ENCODE results near the gene RCAN1. TPM values are rescaled to one million over a fixed set of nuclear protein-coding genes. Genes with fewer than 3 reads are reported as not detected.

The RCAN1 gene
- total RNA-seq, 2 donors from 2014 or later, result 59.6 to 180 TPM

DNA sequence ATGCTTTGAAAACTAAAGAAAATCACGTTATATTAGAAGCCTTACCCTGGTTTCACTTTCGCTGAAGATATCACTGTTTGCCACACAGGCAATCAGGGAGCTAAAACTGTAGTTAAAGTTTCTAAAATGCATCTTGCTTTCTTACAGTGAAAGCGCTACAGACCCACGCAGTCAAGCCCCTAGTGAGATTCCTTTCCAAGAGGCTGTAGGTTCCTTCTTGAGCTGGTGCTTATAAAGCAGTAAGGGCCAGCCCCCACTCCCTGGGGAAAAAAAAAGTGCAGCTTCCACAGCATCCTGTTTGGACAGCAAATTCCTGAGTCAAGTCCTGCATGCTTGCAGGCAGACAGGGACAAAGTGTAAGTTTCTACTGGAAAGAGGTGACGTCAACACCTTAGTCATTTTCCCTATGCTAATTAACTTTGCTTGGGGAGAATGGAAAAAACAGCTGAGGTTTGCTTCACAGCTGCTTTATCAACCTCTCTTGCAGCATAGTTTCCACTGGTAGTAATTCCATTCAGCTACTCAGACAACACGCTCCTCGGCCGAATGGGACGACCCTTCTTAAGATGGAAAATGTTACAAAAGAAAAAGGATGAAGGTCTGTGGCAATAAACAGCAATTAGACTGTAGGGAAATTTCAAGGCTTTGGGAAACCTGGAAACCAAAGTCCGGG, 88.2 kb downstream of the RCAN1 start:
- intact Hi-C loops (cut with DNase I), result loop anchor here (1.0 to 5.0 kb wide), 2 partner anchors 25 to 56 kb away; no protein-coding TSS in a partner anchor
- DNase-seq (ENCODE audit: low spot score), result peak; percentile 91

DNA sequence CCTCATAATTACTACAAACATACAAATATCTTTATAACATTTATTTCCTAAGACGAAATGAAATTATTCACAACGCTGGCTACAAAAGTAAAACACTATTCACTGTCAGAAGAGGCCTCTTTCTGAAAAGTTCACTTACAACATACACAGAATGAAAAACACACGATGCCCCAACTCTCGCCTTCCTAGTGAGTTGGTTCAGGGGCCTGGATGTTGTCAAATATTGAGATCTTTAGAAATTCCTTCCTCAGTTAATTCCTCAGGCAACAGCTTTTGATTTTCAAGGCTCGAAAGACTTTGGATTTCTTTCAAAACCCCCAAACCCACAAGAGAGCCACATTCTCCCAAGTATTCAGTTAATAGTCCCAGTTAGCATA, 88.7 kb downstream of the RCAN1 start:
- DNase-seq (ENCODE audit: low spot score), result no peak
- intact Hi-C loops (cut with DNase I), result loop anchor here in 1 of 2 donors (5.0 kb wide), 1 partner anchor 56 kb away; no protein-coding TSS in a partner anchor

DNA sequence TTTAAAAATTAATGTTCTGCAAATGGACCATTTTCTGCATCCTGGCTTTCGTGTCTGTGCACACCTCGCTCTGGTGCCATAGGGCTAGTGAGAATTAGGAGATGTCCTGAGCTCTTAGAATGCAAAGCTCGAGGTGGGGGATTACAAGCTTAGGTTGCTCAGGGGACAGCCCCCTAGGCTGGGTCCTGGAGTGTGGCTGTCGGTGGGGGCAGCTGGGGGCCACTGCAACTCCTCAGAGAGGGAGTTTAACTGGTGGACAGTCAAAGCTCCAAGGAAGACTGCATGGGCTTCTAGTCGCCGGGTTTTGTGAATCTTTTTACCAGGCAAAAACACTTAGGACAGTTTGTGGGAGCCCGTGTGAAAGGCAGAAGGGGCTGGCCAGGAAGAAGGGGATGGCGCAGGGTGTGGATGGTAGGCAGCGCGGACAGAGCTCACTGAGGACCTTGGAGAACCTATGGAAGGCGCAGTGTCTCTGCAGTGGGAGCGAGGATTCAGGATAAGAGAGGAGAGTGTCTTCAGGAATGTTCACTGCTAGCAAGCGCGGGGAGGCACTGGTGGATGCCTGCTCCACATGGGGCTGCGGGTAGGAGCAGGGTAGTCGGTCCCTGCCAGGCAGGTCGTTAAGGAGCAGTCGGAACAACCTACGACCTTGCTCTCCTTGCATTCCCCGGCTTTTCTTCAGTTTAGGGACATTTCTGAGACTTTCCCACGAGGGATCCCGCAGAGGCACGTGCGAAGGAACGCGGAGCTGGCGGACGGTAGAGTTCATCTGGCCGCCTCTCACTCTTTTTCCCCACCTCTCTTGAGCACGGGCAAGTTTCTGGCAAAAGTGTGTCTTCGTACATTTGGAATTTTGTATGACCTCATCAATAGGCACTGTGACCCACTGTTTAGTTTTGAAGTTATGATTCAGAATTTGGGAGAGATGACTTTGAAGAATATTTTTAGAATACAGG, 90.0 kb downstream of the RCAN1 start:
- intact Hi-C loops (cut with DNase I), result loop anchor here in 1 of 2 donors (5.0 kb wide), 1 partner anchor 57 kb away; no protein-coding TSS in a partner anchor
- DNase-seq (ENCODE audit: low spot score), result no peak

DNA sequence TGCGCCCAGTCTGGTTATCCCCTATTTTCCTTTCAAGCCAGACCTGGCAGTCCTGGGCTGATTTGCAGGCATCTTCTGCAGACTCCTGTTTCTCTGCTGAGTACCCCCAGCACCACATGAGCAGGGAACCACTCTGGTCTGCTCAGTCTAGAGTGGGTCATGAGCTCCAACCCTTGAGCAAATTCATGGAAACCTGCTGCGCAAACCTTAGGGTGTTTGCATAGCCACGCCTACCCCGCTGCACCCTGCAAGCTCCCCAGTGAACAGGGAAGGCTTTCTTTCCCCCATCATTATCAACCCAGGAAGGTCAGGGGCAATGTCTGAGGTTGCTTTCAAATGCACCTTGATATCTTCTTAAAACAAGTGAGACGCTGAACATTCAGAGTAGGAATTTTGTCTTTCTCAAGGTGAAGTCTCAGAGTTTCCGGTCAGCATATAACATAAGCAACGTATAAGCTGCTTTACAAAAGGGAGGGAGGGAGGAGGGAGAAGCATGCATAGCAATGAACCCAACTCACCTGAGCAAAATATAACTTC, 91.8 kb downstream of the RCAN1 start:
- no peak for DNase-seq (ENCODE audit: low spot score)
- intact Hi-C loops (cut with DNase I), result no loop called here

DNA sequence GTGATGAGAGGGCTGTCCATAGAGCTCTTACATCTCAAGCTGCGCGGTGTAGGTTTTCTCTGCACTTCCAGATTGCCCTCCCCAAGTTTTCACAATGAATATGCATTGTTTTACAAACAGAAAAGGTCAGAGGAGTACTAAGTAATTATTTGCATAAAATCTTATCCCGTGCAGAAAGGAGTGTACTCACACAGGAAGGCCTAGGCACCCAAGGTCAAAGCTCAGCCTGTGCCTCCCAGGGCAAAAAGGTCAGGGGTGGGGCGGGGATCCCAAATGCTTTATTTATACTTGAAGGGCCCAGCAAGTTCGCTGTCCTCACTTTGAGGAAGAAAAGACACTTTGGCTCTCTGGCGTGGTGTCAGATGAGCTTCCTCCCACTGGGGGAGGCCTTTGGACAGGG, 92.6 kb downstream of the RCAN1 start:
- DNase-seq (ENCODE audit: low spot score), result no peak
- intact Hi-C loops (cut with DNase I), result no loop called here

DNA sequence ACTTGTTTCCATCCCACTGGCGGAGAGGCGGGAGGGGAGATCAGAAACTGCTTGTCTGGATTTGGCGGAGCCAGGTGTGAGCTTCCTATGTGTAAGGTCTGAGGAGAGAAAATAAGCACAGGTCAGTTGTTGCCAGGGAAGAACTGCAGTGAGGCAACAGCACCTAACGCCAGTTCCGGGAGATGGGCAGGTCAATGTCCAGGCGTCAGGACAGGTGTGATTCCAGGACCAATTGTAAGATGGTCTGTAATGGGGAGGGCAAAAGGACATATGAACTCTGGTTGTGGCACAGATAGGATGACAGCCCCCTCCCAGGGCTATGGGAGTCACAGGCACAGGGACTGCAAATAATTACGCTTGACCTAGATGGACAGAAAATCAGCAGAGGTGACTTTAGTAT, 93.4 kb downstream of the RCAN1 start:
- intact Hi-C loops (cut with DNase I), result no loop called here
- no peak for DNase-seq (ENCODE audit: low spot score)

DNA sequence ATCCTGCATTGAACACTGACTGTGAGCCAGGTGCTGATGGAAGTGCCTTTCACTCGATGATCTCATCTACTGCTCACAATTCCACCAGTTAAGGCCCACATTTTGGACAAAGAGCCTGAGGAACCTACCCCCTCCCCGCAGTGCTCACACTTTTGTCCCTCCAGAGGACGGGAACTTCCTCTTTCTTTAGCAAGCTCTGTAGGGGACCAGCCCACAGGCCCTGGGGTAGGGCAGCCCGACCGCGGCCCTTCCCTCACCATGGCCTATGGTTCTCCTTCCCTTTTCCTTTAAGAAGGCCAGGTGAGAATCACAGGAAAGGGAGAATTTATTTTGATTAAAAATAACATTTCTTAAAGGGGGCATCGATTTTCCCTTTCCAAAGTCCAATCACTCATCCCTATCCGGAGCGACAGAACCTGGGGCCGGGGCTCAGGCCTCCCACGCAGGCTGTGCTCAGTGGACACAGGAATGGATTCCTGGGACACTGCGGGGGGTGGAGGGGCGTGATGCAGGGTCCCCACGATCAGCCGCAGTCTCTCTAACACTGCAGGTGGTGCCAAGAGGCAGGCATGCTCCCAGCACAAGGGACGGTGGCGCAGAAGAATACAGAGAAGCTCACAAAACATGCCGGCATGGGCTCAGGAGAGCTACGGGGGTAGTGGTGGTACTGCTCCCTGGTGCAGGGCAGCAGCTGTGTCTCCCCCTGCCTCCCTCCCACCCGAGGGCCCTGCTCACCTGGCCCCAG, 94.0 kb downstream of the RCAN1 start:
- intact Hi-C loops (cut with DNase I), result no loop called here
- no peak for DNase-seq (ENCODE audit: low spot score)

DNA sequence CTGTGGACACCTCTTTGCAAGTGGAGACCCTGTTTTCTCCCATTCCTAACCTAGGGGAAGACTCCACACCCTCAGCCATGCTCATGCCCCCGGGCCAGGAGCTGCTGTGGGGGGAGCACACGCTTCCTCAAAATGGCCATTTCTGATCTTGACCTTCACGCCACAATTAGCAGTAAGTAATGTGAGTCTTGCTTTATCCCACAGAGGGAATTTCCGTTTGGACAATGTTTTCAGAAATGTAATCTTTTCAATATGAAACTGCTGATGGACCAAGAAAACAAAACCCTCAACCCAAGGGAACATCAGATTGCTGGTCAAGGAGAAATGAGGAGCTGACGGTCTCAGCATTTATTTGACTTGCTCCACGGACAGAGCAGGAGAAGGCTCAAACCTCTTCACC, 94.6 kb downstream of the RCAN1 start:
- intact Hi-C loops (cut with DNase I), result no loop called here

DNA sequence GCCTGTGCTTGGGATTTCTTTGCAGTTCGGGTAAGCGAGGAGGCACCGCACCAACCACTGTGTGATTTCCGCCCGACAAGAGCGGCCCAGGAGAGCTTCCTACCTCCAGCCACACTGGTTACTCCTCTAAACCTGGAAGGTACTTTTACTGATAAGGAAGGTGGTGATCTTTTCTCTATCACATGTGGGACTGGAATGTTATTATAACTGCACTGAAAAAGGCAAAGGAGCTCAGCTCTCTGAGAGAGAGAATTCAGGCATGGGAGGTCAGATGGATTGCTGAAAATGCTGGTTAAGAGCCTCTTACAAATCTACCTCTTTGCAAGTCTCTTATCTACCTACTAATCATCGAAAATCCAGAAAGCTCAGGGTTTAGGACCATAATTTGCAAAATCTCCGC, 95.2 kb downstream of the RCAN1 start:
- intact Hi-C loops (cut with DNase I), result no loop called here
- DNase-seq (ENCODE audit: low spot score), result no peak

More for the DNA sequence above, 94.6 kb downstream of the RCAN1 start:
- no peak for DNase-seq (ENCODE audit: low spot score)

DNA sequence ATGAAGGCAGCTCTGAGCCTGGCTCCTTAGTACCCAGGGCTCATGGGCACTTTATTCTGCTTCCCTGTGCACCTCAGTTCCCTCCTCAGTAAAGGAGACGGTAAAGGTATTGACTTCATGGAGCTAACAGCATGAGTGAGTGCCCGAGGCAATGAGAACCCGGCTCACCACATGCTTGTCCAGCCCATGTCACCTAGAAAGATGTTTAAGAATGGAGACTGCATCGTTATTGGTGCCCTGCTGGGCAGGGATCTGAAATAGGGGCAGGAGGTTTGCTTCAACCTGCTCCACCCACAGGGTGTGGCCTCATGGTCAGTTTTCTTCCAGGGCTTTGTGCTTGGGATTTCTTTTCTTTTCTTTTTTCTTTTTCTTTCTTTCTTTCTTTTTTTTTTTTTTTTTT, 95.9 kb downstream of the RCAN1 start:
- no peak for DNase-seq (ENCODE audit: low spot score)
- intact Hi-C loops (cut with DNase I), result no loop called here

DNA sequence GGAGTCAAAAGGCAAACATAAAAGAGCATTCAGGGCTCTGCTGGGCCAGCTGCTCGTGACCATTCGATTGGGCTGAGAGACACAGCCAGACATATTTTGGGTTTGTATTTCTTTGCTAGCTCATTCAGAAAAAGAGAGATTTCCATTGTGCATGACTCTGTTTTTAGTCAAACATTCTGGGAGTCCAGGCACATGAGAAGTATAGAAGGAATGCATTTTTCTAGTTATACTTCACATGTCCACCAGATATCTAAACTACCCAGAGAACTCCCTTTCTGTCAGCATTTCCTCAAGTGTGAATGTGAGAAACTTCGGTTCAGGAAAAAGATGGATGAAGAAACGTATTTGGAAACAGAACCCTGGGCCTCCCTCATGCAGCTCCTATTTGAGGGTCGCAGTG, 96.6 kb downstream of the RCAN1 start:
- DNase-seq (ENCODE audit: low spot score), result no peak
- intact Hi-C loops (cut with DNase I), result no loop called here

DNA sequence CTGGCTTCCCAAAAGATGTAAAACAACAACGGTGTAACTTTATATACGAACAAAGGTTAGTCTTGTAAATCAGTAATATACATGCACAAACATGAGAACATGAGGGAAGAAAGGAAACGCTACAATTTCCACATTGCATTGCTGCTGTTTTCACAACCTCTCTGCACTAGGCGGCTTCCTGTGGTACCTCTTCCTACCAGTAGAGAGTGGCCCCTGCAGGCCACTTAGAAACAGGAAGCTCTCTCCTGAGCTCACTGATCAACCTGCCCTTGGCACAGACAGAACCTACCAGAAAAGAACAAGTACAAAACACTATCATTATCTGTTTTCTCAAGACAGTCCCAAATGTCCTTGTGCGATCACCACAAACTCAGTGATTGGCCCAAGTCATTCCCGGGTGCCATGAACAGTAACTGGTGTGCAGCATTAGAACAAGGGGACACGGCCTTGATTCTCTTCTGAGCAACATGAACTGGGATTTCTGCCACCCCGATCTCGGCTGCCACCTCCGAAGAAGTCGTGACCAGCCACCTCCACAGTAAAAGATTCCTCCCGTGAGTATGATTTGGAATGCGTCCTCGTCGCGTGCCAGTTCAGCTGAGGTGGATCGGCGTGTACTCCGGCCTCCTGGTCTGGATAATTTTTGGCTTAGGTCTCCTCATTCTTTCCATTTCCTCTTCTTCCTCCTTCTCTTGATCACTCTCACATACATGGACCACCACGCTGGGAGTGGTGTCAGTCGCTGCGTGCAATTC, 97.2 kb downstream of the RCAN1 start:
- no peak for DNase-seq (ENCODE audit: low spot score)
- intact Hi-C loops (cut with DNase I), result no loop called here

DNA sequence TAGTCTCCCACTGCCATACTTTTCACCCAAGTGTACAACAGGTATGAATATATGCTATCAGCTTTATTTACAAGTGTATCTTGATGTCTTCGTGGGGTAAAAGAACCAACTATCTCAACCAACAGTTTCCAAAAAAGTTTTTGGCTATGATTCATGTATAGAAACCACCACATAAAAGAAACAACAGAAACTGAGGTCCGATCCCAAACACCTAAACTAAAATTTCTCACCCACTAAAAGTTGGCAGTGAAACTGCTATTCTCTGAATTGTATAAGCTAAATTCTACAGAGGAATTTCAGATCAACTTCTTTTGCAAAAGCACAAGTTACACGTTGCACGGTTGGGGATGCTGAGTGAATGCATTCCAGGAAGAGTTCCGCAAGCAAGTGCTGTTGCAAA, 97.9 kb downstream of the RCAN1 start:
- DNase-seq (ENCODE audit: low spot score), result no peak
- intact Hi-C loops (cut with DNase I), result no loop called here

DNA sequence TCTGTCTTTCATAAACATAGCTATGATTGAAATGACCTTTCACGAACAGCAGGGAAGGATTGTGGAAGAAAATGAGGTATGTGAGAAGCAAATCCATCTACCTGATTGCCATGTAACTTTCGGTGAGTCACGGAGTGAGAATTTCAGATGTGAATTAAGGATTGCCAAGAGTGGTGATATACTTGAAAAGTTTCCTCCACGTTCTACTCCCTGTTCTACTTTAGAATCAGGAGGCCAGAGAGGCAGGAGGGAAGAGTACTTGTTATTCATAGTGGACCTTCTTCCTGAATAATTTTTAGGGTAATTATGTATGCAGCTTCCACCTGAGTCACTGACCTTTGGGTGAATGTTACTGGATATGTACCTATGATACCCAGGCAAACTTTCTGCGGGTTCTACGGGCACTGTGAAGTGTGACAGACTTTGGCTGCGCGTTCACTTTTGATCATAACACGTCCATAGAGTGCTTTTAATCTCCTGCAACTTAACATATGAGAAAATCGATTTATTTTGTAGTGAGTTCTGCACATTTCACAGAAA, 100.3 kb downstream of the RCAN1 start:
- no peak for DNase-seq (ENCODE audit: low spot score)
- intact Hi-C loops (cut with DNase I), result no loop called here

DNA sequence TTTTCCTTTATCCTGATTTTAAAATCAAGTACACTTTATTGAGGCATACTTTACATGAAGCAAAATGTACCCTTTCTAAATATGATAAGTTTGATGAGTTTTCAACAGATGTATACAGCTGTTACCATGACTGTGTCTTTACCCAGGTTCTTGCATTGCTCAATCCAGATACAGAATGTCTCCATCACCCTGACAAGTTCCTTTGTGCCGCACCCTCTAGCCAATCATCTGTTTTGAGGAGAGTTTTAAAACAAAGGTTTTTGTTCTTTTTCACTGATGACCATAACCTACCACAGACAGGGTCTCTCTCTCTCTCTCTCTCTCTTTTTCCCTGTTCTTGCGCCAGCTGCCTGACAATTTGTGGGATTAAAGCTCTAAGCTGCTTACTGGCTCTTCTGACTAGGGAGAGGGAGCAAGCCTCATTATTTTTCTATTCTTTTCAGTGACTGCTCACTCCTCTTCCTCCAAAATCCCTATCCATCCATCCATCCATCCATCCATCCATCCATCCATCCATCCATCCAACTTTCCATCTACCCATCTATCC, 101.7 kb downstream of the RCAN1 start:
- intact Hi-C loops (cut with DNase I), result no loop called here
- no peak for DNase-seq (ENCODE audit: low spot score)

DNA sequence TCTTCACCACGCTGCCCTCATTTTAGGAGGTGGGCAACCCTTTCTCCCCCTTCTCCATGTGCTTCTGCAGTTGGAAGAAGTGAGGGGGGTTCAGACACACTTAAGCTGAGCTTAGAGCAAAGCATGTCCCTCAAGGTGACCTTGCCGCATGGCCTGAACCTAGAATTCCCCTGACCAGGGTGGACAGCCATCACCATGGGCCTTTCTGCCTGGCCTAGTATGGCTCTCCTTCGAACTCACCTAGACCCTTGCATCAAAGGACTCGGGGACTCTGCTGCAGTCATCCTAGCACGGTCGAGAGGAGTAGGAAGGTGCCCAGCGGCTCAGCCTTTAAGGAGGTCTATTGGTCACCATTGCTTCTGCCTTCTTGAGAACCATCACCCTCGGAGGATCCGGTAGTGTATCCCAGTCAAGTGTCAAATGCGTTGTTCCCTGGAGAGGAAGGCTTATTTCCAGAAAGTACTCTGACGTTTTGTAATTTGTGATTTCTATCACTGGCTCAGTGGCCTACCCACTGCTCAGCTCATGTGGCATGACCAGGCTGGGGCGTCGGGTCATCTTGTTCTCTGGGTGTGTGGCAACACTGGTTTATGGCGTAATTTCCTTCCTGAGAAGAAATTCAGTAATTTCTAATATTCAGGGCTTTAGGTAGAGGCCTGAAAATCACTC, 103.0 kb downstream of the RCAN1 start, which contains the start of gene KCNE1:
KCNE1 (minus strand) TSS at position 424 of the 669 bp plus-strand sequence. CDS start 62,576 bp downstream, outside the sequence.
- intact Hi-C loops (cut with DNase I), result no loop called here
- DNase-seq (ENCODE audit: low spot score), result peak; percentile 86

DNA sequence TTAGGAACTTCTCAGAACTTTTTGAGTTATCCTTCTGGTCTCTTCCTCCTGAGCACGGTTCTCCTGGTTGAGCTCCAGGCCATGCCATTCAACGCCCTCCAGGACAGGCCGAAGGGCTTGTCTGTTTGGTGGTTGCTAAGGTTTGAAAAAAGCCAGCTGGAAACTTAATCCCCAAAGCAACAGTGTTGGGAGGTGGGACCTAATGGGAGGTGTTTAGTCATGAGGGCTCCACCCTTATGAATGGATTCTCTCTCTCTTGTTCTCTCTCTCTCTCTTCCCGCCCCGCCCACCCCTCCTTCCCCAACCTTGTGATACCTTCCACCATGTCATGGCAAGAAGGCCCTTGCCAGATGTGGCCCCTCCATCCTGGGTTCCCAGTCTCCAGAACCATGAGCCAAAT, 103.7 kb downstream of the RCAN1 start:
- no peak for DNase-seq (ENCODE audit: low spot score)
- intact Hi-C loops (cut with DNase I), result no loop called here

All from posterior vena cava (tissue), 2 donors.